GM19240 (cell line): ENCODE results near the gene CFAP161.

Experiments used
- DNase-seq: peaks from one replicate; pipeline ENCODE4 v3.0.0; 2011; ENCODE audit warnings: low spot score; ENCODE audit not compliant: insufficient read length

The CFAP161 gene

DNA sequence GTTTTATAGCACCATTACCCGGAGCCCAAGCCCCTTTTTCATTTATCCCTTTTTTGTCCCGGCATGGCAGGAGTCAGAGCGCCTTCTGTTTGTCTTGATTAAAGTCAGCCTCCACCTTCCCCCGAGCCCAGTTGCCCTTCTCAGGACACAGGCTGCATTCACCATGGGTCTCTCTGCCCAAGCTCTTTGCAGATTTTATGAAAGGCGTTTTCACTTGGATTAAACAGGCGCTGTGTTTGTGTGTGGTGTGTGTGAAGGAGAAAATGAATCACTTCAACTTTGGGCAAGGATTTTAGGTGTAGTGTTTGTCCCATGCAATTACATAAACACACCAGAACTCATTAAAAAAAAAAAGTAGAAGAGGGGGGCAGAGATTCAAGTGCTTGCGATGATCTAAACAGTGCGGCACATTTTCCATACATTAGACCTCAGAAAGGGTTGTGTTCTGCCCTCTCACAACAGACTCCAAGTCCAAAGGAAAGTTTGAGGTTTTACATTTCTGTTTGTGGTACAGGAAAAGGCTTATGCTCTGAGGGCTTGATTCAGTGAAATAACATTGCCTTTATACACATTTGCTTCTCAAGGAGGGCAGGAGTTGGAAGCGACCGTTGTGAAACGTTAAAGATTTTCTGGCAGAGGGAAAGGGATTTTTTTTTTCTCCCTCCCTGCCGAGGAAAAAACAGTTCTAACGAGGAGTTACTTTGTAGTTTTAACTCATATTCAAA, 48.1 kb downstream of the CFAP161 start:
- DNase-seq, result no peak

DNA sequence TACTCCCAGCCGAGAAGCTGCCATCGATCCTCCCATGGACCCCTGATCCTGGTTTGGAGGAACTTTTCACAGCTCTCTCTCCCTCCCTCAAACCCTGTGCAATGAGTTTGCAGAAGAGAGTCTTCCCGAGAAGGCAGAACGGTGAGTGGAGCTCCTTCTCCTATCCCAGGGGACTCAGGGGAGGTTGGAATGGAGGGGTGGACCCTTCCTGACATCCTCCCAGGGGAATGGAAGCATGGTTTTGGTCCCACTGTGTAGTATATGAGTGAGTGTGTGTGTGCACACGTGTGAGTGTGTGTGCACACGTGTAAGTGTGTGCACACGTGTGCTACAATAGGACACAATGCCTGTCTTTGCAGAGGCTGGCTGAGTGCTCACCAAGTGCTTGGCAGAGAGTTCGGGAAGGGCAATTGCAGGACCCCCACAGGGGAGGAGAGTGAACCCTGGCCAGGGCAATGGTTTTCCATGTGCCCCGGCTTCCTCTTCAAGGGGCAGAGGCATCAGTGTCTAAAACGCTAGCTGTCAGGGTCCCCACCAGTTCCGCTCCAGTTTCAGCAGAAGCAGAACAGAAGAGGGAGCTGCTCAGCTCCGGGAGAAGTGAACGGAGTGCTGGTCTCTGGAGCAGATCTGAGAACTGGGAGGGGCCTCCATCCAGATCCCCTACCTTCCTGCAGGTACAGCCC, 48.8 kb downstream of the CFAP161 start:
- no peak for DNase-seq

DNA sequence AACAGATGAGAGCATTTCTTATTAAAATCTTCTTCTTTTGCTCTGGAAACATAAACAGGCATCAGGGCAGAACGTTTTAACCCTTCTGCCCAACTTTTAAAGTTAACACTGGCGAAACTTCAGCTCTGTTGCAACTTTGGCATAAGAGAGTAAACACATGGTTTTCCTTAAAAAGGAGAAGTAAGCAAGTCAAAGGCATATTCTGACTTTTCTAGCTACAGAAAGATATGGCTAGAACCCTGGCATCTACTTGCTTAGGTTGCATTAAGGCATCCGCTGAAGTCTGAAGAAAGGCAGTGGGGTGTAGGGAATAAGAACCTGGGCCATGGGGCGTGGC, 49.3 kb downstream of the CFAP161 start:
- no peak for DNase-seq

DNA sequence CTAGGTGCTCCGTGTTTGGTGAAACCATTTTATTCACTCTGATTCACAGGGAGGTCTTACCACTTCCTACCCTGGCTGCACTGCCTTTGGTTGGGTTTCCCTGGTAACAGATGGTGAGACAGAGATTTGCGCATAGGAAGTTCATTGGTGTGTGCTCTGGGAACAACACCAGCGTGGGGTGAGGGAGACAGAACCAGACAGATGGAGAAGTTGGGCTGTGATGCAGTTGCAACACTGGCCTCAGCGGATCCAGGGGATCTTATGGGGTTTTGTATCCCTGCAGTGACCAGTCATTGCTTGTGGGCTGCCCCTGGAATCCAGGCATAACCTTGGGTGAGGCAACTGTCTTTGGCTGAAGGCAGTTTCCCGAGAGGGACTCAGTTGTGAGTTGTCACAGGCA, 50.1 kb downstream of the CFAP161 start:
- DNase-seq, result no peak

DNA sequence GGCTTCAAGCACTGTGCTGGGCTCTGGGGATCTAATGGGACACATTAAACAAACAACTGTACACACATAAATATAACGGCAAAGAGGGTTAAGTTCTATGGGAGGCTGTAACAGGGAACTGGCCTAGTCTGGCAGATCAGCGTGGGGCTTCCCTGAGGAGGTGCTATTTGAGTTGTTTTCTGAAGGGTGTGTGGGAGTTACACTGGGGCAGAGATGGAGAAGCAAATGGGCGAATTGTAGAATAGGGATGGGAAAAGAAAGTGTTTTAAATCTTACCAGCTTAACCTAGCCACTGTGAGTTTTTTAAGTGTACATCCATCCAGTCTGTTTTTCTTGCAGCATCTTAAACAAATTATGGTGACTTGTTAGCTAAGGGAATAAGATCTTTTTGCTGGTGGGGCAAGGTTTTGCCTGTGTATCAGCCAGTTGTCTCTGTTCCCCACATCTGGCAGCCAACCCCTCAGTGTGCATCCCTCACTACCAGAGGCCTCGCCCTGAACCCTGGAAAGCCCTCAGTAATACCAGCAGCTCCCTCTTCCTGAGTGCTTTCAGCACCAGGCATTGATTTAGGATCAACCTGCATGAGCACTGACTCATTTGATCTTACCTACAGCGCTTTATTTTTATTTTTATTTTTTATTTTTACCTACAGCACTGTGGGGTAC, 51.7 kb downstream of the CFAP161 start:
- no peak for DNase-seq

DNA sequence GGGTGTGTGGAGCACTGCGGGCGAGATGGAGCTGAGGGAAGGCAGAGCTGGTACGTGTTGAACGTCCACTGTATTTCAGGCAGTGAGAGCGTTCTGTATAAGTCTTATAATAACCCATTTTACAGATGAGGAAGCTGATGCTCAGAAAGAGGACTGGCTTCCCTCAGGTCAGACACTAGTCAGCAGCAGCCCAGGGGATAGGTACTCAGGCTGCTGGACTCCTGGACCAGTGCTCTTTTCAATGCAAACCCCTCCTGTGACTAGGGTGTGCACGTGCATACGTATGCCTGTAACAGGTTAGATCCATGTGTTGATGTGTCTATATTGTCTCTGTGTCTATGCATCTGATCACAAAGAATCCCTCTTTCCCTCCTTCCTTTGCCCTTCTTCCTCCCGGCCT, 54.3 kb downstream of the CFAP161 start:
- DNase-seq, result no peak

DNA sequence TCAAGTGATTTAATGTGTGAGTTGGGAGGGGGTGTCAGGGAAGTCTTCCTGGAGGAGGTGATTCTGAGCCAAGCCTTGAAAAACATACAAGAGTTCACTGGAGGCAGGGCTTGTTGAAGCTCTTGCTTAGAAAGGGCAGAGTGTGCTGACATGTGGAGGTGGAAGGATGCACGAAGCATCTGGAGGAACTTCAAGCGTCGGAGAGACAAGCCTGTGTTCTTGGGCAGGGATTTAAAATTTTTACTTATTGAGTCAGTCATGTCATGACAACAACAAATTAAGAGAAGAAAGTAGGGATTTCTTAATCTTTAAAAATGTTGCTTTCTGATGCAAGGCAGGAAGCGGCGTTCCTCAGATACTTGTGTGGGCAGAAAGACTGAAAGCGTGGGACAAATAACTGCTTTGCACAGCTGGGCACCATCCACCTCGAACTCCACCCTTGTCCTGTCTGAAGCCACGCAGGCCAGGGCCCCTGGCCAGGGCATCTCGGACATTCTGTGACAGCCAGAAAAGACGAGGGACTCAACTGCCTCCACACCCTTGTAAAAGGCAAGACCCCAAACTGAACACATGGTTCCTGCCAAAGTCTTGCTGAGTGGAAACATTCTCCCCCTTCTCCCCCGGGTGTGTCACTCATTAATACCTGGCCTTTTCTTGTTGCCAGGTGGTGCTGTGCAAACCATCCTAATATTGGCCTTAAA, 55.7 kb downstream of the CFAP161 start:
- no peak for DNase-seq

DNA sequence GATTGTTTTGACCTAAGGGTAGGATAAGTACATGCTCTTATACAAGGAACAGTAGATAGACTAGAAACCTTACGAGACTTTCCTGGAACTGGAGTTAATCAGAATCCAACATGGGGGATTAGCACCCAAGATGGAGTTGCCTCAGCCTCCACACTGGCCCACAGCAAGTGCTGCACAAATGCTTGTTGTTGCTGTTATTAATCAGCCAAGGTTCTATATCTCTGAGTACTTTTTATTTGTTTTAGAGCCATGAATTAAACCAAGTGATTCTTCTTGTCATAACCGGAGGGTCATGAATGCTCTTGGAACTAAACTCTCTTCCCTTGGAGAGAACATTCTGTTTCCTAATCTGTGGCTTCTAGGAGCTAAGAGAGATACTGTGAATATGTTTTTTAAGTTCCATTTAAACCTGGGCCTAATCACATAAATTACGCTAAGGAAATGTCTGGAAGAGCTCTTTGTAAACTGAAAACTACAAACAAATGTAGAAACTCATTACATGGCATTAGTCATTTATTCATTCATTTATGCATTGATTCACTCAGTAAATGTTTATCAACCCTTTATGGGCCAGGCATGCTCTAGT, 56.9 kb downstream of the CFAP161 start:
- no peak for DNase-seq

DNA sequence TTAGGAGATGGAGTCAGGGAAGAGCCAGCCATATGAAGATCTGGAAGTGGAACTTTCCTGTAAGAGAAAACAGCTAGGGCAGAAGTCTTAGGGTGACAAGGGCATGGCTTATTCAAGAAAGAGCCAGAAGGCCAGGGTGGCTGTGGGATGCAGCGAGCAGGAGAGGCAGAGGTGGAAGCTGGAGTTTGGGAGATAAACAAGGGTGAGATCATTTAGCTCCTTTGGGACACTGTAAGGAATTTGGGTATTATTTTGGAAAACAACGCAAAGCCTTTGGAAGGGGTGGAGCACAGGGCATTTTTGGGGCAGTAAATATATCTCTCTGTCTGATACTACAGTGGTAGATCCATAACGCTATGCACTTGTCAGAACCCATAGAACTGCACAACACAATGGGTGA, 57.6 kb downstream of the CFAP161 start:
- no peak for DNase-seq

DNA sequence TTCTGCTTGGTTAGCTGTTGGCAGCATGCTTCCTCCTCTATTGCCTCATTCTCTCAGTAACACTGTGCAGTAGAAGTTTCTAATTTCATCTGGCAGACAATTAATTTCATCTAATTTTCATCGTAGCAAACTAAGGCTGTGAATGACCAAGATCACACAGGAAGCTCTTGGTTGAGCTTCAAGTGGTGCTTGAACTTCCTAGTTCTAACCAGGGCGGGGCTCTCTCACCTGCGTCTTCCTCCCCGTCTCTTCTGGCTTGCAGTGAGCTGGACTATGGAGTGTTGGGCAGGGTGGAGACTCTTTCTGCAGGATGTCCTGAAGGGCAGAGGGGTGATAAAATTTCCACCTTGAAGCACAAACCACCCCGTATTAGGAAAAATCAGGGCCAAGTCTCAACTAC, 60.7 kb downstream of the CFAP161 start:
- no peak for DNase-seq

DNA sequence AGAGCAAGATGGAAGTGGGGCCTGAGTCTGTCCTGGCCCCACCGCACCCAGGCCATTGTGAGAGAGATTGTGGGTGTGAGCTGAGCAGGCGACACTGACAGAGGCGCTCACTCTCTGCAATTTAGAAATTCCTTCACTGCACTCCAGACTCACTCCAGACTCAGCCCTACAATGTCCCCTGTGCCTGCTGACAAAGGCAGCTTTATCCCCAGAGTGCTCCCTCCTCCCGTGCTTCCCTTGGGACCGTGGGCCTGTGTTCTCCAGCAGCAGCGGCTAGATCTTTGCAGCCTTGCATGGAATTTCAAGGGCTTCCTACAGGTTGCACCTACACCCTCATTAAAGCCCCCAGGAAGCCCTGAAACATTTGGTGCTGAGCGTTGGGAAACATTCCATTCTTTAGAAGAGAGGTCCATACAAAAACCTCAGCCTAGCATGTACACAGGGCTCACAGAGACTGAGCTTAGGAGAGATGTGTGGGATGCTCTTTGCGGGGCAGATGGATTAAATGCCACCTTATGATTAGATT, 61.3 kb downstream of the CFAP161 start:
- DNase-seq, result no peak

DNA sequence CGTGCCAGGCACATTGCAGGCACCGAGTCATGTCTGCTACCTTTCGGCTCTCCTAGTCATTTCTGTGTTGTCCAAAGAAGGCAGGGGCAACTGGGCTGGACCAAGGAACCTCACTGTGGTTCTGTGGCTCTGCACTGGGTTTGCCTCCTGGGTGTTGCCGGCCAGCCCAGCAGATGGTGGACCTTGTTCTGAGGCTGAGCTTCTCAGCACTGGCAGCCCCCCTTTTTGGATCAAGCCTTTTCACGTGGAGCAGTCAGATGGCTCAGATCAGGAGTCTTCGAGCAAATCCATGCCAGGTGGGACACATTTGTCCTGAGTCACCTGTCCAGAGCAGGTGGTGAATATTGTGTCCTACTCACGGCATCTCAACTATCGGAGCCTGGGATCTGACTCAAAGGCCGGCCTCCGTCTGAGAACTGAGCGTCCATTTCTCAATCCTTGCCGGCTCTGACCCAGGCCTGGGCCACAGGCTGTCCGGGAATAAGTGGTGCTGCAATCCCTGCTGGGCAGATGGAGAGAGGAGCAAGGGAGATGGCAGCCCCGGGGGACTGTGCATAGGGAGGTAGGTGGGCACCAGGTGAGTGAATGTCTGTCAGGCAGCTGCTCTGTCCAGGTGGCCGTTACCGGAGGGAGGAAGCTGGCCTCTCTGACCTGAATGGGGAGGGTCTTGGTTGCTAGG, 62.6 kb downstream of the CFAP161 start, which contains the start of gene IL16:
IL16 (plus strand) TSS at position 304 of the 679 bp plus-strand sequence. CDS start 28,521 bp downstream, outside the sequence.
- DNase-seq, result no peak

DNA sequence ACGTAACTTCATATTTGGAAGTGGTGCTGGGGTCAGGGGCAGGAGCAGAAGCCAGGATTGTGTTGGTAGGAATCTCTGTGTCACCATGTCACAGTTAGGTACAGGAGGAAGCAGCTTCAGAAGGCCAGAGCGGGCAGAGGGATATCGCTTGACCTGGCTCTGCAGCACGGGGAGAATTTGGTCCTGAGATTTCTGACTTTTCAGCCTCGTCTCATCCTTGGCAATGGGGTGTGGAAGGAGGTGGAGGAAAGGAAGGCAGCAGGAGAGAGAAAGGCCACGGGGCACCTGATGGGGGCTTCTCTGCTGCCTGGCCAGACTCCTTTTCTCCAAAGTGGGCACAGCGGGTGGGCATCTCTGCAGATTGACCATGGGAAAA, 63.2 kb downstream of the CFAP161 start:
- no peak for DNase-seq

DNA sequence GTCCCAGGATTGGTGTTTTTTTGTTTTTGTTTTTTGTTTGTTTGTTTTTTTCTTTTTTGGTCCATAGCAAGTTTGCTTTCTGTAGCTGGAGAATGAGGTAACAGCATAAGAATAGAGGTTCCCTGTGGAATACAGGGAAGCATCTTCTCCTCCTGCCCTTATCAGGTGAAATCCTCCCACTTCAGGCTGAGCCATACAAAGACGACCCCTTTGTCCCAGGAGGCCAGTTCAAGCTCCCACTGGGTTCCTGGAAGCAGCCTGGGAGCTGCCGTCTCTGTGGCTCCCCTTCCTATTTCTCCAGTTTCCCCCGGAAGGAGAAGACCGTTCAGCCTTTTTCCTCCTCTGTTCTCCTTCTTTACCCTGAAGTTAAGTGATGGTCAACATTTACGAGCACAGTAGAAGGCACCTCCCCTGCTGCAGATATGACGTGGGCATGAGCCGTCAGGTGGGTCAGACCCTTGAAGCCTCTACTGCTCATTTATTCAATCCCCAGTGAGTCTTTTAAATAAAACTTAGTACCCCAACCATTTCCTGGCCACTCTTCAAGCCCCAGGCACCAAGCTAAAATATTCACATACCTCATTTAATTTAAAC, 63.7 kb downstream of the CFAP161 start:
- no peak for DNase-seq
